HG03565 (cell line): ENCODE data around the gene PDIA6.

Experiments used
- ATAC-seq: cut with Tn5 transposase; IDR thresholded peaks from one replicate; pipeline ENCODE4 v1.9.1; 2021; ENCODE audit warnings: mild to moderate bottlenecking, moderate library complexity; ENCODE audit not compliant: unreplicated experiment

The PDIA6 gene

DNA sequence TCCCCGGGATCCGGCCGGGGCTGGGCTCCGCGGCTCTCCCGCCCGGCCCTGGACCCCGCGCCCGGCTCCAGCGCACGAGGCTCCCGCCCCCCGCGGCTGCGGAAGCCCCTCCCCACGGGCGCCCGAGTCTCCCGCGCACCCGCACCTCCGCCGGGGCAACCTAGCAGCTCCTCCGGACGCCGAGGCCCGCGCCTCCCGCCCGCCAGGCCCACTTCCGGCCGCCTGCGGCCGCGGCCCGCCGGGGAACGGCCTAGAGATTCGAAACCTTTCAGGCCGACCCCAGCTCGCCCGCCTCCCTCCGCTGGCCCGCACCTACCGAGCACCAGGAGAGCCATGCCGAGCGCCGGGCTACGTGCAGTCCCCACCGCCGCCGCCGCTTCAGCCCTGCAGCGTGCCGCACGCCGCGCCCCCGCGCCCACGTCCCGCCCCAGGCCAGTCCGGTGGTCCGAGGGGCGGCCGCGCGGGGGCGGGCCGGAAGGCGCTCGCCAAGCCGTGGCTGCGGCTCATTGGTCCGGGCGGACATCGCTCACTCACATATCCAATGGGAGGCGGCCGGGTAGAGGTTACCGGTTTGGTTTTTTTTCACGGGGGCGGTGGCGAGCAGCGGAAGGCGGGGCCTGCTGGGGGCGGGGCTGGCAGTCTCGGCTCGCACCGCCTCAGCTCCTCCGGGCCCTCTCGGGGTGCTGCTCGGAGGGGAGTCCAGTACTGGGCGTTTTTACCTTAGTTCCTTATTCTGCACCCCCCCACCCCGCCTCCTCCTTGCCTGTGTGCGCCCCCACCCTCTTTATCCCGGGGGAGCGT lies at the start of gene PDIA6:
Gene PDIA6, minus strand, starts transcription at position 424 of the 801 bp plus-strand sequence. Its CDS starts 89 bp downstream, at position 335.
- ATAC-seq = peak; percentile 86

- no peak for ATAC-seq
Measured at GRCh38 chr2:10862330-10862729, 49.7 kb upstream of the PDIA6 start.

GRCh38 chr2:10861765-10862164 lies 49.2 kb upstream of the PDIA6 start:
- no peak for ATAC-seq

DNA sequence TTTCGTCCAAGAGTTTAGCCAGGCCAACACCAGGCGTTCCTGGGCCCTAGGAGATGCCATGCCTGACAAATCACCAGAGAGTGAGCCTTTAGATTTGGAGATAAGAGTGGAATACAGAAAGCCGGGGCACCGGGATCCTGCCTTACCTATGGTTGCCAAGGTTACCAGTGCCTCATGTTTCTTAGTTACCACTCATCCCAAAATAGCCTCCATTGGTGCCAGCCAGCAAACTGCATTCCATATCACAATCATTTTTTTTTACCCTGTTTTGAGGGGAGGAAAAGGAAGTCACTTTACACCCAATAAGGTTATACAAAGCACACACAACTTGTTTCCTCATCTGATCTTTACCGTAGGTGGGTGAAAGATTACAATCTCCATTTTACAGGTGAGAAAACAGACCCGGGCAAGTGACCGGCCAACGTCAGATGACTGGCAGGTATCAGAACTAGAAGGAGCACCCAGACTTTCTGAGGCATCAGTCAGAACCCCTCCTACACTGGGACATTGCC lies 48.3 kb upstream of the PDIA6 start:
- ATAC-seq = no peak

DNA sequence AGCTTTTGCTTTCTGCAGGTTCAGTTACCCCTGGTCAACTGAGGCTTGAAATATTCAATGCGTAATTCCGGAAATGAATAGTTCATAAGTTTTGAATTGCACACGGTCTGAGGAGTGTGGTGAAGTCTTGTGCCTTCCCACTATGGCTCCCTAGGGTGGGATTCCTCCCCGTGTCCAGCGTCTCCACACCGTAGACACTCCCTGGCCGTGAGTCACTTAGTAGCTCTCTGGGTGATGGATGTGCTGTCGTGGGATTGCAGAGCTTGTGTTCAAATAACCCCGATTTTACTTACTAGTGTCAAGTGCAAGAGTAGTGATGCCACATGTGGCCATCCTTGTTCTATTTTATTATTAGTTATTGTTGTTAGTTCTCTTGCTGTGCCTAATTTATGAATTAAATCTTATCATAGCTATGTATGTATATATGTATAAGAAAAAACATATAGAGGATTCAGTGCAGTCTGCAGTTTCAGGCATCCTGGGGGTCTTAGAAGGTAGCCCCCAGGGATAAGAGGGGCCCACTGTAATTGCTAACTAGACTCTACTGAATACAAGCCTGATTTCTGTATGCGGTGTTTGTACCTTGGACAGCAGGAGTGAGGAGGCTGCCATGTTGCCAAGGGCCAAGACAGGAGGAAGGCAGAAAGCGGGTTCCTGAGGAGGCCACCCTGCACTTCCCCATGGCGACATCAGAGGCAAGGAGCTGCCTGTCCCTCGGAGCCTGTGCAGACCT lies 47.7 kb upstream of the PDIA6 start:
- ATAC-seq = no peak

DNA sequence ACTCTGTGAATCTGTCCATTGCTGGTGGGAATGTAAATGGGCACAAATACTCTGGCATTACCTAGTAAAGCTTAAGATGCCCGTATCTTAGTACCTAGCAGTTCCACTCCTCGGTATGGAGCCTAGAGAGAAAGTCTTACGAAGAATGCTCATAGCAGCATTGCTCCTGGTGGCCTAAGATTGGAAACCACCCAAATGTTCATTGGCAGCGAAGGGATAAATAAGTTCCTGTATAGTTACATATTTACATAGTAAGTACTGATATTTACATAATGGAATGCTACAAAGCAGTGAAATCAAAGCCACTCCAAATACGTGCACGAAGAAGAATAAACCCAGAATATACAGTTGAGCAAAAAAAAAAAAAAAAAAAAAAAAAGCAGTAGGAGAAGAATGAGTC lies 46.7 kb upstream of the PDIA6 start:
- no peak for ATAC-seq

GRCh38 chr2:10848541-10848940 lies 36.0 kb upstream of the PDIA6 start:
- no peak for ATAC-seq

DNA sequence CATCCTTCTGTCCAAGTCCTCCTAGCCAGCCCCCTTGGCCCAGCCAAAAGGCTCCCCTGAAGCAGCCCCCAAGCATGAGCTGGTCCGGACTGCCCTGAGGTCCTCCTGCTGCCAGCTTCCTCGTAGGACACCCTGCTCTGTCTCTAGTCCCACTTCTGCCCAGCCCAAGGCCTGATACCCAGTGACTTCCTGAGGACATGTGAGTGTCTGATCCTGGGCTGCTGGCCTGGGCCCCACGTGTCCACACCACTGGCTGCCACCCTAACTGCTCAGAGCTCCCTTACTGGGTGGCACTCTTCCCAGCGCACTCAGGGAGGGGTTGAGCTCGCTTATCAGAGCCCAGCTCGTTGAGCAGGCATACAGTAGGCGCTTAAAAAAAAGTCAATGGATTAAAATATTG lies 34.4 kb upstream of the PDIA6 start:
- no peak for ATAC-seq

- no peak for ATAC-seq
Measured at GRCh38 chr2:10846110-10846861, 33.7 kb upstream of the PDIA6 start.

DNA sequence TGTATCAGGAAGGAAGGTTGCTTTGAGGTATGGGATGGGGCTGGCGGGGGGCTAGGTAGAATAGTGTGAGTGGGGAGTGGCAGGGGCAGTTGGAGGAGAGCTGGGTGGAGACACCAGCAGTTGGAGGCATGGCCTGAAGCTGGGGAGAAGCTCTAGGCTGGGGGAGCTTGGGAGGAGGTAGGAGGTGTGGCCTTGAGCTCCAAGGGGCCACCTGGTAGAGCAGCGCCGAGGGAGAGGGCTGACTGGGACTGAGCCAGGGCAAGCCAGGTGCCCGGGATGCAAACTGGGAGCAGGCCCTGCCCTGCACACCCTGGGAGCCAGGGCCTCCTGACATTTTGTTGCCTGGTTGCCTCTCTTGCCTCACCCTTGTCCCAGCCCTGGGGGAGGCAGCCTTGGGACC lies 33.1 kb upstream of the PDIA6 start:
- no peak for ATAC-seq

- ATAC-seq = no peak
Measured at GRCh38 chr2:10844097-10844496, 31.5 kb upstream of the PDIA6 start.

GRCh38 chr2:10842506-10842905 lies 29.9 kb upstream of the PDIA6 start:
- no peak for ATAC-seq

GRCh38 chr2:10841547-10842219 lies 29.1 kb upstream of the PDIA6 start:
- ATAC-seq = no peak

DNA sequence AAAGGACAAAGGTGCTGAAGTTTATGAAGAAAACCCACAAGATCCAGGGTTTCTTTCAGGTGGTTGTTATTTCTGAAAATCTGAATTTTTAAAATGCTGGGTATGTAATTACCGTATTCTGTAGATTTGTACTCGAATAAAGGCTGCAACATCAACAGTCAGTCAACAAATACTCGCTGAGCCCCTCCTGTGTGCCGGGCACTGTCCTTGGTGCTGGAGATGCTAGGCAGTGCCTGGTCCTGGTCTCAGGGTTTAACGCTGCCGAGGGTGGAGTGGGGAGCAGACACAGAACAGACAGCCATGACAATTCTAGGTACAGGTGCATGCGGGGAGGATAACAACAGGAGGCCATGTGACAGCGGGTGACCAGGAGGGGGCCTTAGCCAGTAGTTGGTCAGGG lies 27.2 kb upstream of the PDIA6 start:
- no peak for ATAC-seq

DNA sequence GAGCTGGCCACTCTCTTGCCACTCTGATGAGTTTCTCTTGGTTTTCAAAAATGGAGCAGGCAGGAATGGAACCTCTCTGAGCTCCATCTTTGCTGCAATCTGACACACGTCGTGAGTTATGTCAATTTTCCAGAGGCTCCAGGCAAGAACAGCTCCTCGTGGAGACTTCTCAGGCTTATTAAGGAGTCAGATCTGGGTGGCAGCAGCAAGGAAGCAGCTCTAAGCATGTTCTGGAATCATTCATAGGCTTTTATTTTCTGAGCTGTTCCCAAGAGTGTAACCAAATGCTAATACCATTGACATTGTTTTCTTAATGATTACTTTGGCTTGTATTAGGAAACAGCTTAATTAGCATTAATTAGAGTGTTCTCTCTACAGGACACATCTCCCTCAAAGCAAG lies 26.1 kb upstream of the PDIA6 start:
- no peak for ATAC-seq

GRCh38 chr2:10837298-10838266 lies 25.0 kb upstream of the PDIA6 start:
- ATAC-seq = no peak

DNA sequence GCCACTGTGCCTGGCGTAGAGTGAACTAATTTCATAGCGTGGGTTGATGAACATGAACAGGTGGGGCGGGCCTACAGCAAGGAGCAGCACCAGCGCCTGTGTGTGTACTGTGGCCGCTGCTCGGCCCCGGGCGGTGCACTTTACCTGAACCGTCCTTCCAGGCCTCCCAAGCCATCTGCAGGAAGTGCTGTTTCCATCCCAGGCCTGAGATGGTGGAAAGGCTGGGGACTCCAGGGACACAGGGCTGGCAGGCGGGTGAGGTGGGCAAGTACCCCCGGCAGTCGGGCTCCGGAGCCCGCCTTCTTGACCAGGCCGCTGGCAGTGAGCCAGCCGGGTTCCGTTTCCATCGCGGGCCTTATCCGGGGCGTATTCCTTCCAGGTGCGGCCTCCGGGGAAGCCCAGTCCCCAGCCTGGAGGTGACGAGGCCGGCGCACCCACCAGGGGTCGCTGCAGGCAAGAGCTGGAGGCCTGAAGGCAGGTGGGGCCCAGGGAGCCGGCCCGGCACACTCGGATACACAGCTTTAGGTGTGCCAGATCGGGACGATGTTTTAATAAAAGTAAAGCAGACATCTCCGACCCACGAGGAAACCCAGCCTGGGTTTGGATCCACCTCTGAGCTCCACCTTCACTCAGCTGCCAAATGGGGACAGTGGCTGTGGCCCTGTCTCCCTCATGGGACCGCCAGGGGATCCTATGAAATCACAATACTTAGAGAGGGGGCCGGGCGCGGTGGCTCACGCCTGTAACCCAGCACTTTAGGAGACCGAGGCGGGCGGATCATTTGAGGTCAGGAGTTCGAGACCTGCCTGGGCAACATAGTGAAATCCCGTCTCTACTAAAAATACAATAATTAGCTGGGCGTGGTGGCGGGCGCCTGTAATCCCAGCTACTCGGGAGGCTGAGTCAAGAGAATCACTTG lies 22.7 kb upstream of the PDIA6 start:
- ATAC-seq = peak; percentile 69

DNA sequence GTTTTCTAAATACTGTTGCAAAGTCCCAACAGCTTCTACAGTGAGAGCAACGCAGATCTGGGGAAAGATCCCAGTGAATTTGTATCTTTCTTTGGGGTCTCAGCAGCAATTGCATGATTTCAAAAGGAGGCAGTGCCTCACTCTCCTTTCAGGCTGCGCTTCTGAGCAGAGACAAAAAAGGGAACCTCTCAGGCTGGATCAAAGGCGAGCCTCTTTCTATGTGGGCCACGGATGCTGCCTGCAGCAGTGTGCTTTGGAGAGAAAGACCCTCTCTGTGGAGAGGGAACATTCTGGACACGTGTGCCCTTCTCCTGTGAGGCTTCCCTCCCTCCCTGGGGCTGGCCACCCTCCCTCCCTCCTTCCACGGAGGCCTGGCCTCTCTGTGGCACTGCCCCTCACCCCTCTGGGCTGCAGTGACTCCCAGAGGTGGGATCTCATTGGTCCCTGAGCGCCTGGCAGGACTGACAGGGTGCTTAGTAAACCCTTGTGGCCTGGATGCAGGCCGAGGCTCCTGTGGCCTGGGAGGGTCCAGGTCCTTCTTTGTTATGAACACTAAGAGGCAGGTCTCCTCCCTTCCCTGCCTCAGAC lies 21.6 kb upstream of the PDIA6 start:
- ATAC-seq = no peak
